Activated naive CD4-positive, alpha-beta T cell treated with anti-CD3 and anti-CD28 coated beads, Interleukin-2, amount 50 U/mL, for 24 hours (primary cell): ENCODE results near the gene MT1F.

Experiments used
- H3K27ac Mint-ChIP-seq: one replicate; pipeline ENCODE4 v1.8.0; 2021; ENCODE audit warnings: mild to moderate bottlenecking, mixed read lengths
- H3K27me3 Mint-ChIP-seq: one replicate; pipeline ENCODE4 v1.8.0; 2021; ENCODE audit warnings: mixed read lengths
- H3K36me3 Mint-ChIP-seq: one replicate; pipeline ENCODE4 v1.8.0; 2021; ENCODE audit warnings: mixed read lengths
- H3K4me1 Mint-ChIP-seq: one replicate; pipeline ENCODE4 v1.8.0; 2021; ENCODE audit warnings: mixed read lengths
- H3K4me3 Mint-ChIP-seq: one replicate; pipeline ENCODE4 v1.8.0; 2021; ENCODE audit warnings: mild to moderate bottlenecking, mixed read lengths
- H3K9me3 Mint-ChIP-seq: one replicate; pipeline ENCODE4 v1.8.0; 2021; ENCODE audit warnings: mixed read lengths

MT1F gene

DNA sequence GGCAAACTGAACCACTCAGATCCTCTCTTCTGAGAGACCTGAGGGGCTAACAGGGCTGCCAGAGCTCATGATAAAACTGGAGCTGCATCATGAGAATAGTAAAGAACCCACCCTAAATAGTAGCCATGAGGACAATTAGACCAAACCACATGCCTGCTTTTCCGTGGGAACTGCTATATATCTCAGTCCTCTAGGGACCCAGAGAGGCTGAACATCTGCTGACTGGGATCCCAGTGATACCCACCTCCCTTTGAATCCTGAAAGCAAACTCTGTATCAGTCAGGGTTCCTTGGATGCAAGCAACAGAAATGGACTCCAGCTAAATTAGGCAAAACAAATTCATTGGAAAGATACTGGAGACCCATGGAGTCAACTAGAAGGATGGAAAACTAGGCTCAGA is 31.0 kb downstream of the MT1F start:
- Mint-ChIP-seq H3K36me3 (peaks cover 6% of the 10 kb centered on the region), H3K27ac (no peak overlapping the region), H3K9me3 (no peaks in the 10 kb centered on the region), H3K4me1 (peaks cover 7% of the 10 kb centered on the region), H3K4me3 (no peak overlapping the region), H3K27me3 (no peaks in the 10 kb centered on the region)

GRCh38 chr16:56689171-56689570 is 31.4 kb downstream of the MT1F start:
- H3K4me1 Mint-ChIP-seq: peaks cover 3% of the 10 kb centered on the region
- H3K36me3 Mint-ChIP-seq: peaks cover 6% of the 10 kb centered on the region
- H3K27ac Mint-ChIP-seq: no peak overlapping the region
- no peaks in the 10 kb centered on the region for H3K9me3 Mint-ChIP-seq
- H3K4me3 Mint-ChIP-seq: no peak overlapping the region
- no peaks in the 10 kb centered on the region for H3K27me3 Mint-ChIP-seq

- Mint-ChIP-seq H3K27ac (peak overlapping the region; percentile 6), H3K4me1 (no peaks in the 10 kb centered on the region), H3K4me3 (no peak overlapping the region), H3K9me3 (no peaks in the 10 kb centered on the region), H3K27me3 (no peaks in the 10 kb centered on the region), H3K36me3 (peaks cover 3% of the 10 kb centered on the region)
These were observed 32.8 kb downstream of the MT1F start for GRCh38 chr16:56690420-56691122.

GRCh38 chr16:56691885-56692284 is 34.1 kb downstream of the MT1F start:
- Mint-ChIP-seq H3K4me1 (no peaks in the 10 kb centered on the region), H3K4me3 (no peak overlapping the region), H3K27me3 (no peaks in the 10 kb centered on the region), H3K9me3 (no peaks in the 10 kb centered on the region), H3K36me3 (no peaks in the 10 kb centered on the region), H3K27ac (no peak overlapping the region)

DNA sequence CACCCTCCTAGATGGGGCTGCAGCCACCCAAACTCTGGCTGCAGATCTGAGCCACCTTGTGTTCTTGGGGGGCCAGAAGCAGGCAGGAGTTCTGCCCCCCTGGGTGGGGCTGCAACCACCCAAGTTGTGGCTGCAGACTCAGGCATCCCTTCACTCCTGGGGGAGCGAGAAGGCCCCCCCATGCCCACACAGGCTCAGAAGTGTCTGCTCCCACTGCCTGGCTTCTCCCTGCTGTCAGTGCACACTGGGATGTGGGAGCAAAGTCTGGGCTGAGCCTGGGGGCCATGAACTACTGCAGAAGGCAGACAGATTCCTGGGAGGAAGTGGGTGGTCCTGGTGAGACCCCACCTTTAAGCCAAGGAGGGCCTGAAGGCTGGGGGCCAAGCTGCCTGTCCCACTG is 37.5 kb downstream of the MT1F start:
- no peaks in the 10 kb centered on the region for H3K27me3 Mint-ChIP-seq
- no peaks in the 10 kb centered on the region for H3K4me1 Mint-ChIP-seq
- no peaks in the 10 kb centered on the region for H3K9me3 Mint-ChIP-seq
- H3K36me3 Mint-ChIP-seq: no peaks in the 10 kb centered on the region
- no peak overlapping the region for H3K4me3 Mint-ChIP-seq
- no peak overlapping the region for H3K27ac Mint-ChIP-seq

GRCh38 chr16:56697456-56698155 is 39.8 kb downstream of the MT1F start:
- Mint-ChIP-seq H3K27me3 (no peaks in the 10 kb centered on the region), H3K4me1 (peaks cover 10% of the 10 kb centered on the region), H3K9me3 (no peaks in the 10 kb centered on the region), H3K36me3 (no peaks in the 10 kb centered on the region), H3K4me3 (no peak overlapping the region), H3K27ac (no peak overlapping the region)

- no peak overlapping the region for H3K4me3 Mint-ChIP-seq
- no peaks in the 10 kb centered on the region for H3K27me3 Mint-ChIP-seq
- no peaks in the 10 kb centered on the region for H3K9me3 Mint-ChIP-seq
- no peak overlapping the region for H3K27ac Mint-ChIP-seq
- peaks cover 10% of the 10 kb centered on the region for H3K4me1 Mint-ChIP-seq
- H3K36me3 Mint-ChIP-seq: no peaks in the 10 kb centered on the region
These were observed 42.4 kb downstream of the MT1F start for GRCh38 chr16:56700195-56700594.

DNA sequence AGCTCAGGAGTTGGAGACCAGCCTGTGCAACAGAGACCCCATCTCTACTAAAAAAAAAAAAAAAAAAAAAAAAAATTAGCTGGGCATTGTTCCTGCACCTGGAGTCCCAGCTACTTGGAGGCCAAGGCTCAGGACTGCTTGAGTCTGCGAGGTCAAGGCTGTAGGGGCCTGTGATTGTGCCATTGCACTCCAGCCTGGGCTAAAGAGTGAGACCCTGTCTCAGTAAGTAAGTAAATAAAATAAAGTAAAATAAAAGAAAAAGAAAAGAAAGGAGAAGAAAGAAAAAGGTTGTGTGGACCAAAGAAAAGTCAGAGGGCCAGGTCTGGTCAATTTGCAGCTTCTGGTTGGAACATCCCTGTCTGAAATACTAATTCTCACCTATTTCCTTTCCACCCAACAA is 42.9 kb downstream of the MT1F start:
- Mint-ChIP-seq H3K27me3 (no peaks in the 10 kb centered on the region), H3K4me3 (no peak overlapping the region), H3K36me3 (no peaks in the 10 kb centered on the region), H3K9me3 (no peaks in the 10 kb centered on the region), H3K27ac (no peak overlapping the region), H3K4me1 (peaks cover 10% of the 10 kb centered on the region)

- H3K4me3 Mint-ChIP-seq: no peak overlapping the region
- no peaks in the 10 kb centered on the region for H3K27me3 Mint-ChIP-seq
- no peak overlapping the region for H3K27ac Mint-ChIP-seq
- no peaks in the 10 kb centered on the region for H3K36me3 Mint-ChIP-seq
- peaks cover 10% of the 10 kb centered on the region for H3K4me1 Mint-ChIP-seq
- H3K9me3 Mint-ChIP-seq: no peaks in the 10 kb centered on the region
These were observed 43.8 kb downstream of the MT1F start for GRCh38 chr16:56701534-56701933.

DNA sequence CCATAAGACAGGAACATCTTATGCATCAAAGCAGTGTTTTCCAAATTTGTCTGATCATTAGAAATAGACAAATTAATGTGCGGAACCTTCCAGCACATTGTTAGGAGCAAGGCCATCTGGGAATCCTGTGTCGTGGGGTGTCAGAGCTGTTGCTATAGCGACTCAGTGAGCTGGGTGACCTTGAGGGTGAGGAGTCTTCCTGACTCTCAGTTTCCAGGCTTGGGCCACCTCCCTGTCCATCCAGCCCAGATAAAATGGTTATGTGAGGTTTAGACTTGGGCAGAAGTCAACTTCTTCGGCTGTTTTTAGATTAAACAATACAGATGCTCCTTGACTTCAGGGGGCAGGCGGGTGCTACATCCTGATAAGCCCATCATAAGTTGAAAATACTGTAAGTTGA is 45.1 kb downstream of the MT1F start:
- Mint-ChIP-seq H3K27ac (no peak overlapping the region), H3K4me3 (no peak overlapping the region), H3K4me1 (peaks cover 14% of the 10 kb centered on the region), H3K27me3 (no peaks in the 10 kb centered on the region), H3K36me3 (no peaks in the 10 kb centered on the region), H3K9me3 (no peaks in the 10 kb centered on the region)
